ENCODE results near the gene PDE1C. TPM values are rescaled to one million over a fixed set of nuclear protein-coding genes. Genes with fewer than 3 reads are reported as not detected.

PDE1C gene
- total and polyA plus RNA-seq, 2 donors (not counting 1 experiment from before 2014, with no cell fraction given) = 16.6 to 27.6 TPM

DNA sequence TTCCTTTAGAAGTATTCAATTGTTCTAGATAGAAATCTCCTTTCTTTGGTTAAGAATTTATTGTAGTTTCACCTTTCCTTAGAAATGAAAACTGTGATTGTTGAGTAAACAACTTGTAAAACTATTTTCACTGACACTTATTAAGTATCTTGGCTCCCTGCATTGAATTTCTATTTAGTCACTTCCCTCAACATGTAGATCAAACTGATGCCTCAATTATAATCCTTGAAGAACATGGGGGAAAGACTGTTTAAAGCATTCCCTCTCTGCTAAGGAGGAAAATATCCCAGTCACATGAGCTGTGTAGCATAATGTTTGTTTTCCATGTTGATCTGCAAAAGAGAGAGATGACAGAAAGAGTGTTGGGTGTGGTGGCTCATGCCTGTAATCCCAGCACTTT is 99.7 kb downstream of the PDE1C start:
- H3K4me1 ChIP-seq (ENCODE audit: control insufficient read depth, extremely low read depth, insufficient read depth, low read length) = no peaks in the 10 kb centered on the region
- no peak for DNase-seq (ENCODE audit: low read depth in 2 of 2)
- H3K36me3 ChIP-seq (ENCODE audit: control insufficient read depth, insufficient read depth, low read length) = no peaks in the 10 kb centered on the region
- H3K9me3 ChIP-seq (ENCODE audit: control insufficient read depth, insufficient read depth, low read depth, low read length) = no peaks in the 10 kb centered on the region
- no peaks in the 10 kb centered on the region for H3K79me2 ChIP-seq (ENCODE audit: control insufficient read depth, insufficient read depth, low read length)
- TF ChIP-seq, protein P1, sequence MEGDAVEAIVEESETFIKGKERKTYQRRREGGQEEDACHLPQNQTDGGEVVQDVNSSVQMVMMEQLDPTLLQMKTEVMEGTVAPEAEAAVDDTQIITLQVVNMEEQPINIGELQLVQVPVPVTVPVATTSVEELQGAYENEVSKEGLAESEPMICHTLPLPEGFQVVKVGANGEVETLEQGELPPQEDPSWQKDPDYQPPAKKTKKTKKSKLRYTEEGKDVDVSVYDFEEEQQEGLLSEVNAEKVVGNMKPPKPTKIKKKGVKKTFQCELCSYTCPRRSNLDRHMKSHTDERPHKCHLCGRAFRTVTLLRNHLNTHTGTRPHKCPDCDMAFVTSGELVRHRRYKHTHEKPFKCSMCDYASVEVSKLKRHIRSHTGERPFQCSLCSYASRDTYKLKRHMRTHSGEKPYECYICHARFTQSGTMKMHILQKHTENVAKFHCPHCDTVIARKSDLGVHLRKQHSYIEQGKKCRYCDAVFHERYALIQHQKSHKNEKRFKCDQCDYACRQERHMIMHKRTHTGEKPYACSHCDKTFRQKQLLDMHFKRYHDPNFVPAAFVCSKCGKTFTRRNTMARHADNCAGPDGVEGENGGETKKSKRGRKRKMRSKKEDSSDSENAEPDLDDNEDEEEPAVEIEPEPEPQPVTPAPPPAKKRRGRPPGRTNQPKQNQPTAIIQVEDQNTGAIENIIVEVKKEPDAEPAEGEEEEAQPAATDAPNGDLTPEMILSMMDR (conservative IDR thresholded peaks at IDR 0.05 in 1 of 2, IDR thresholded peaks at IDR 0.05 in 1 of 2; ENCODE audit: low read depth in 1 of 2, low read length in 2 of 2) = no peak
- no peak for TF ChIP-seq EZH2 (IDR thresholded peaks at IDR 0.05; ENCODE audit: low read length, missing control alignments)
- H3K27ac ChIP-seq (ENCODE audit: insufficient read depth, low read length) = no peak overlapping the region
- H2AFZ ChIP-seq (ENCODE audit: low read length) = no peak overlapping the region
- no peaks in the 10 kb centered on the region for H3K27me3 ChIP-seq (ENCODE audit: control insufficient read depth, insufficient read depth, low read length)
- no peak overlapping the region for H3K4me2 ChIP-seq (ENCODE audit: extremely low read depth, insufficient read depth, low read length)
- H3K4me3 ChIP-seq (replicated peaks in 1 of 4; ENCODE audit: control extremely low read depth in 1 of 4, insufficient read depth in 1 of 4, low read depth in 3 of 4, low read length in 4 of 4) = no peak overlapping the region
- H4K20me1 ChIP-seq (ENCODE audit: control insufficient read depth, extremely low read depth, insufficient read depth, low read length) = no peaks in the 10 kb centered on the region
- H3K9ac ChIP-seq (ENCODE audit: insufficient read depth, low read length) = no peak overlapping the region

DNA sequence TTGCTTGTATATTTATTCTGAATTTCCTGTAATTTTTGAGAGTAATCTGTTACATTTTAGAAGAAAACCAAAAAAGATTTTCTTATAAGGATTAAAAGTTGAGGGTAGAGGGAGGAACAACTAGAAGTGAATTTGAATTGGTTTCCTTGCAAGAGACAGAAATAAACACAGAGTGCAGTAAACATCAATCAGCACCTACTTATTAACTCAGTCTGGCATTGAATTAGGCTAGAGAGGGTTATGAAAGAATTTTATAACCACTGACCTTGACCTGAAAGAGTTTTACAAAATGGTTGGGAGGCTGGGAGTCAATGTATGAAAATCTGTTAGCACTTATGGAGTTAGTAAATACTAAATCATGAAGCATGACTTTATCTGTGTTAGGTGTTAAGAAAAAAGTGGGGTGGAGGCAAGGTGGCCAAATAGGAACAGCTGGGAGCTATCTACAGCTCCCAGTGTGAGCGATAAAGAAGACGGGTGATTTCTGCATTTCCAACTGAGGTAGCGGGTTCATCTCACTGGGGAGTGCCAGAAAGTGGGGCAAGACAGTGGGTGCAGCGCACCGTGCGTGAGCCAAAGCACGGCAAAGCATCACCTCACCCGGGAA is 106.5 kb downstream of the PDE1C start:
- H3K9me3 ChIP-seq (ENCODE audit: control insufficient read depth, insufficient read depth, low read depth, low read length) = no peaks in the 10 kb centered on the region
- TF ChIP-seq, protein P1 (conservative IDR thresholded peaks at IDR 0.05 in 1 of 2, IDR thresholded peaks at IDR 0.05 in 1 of 2; ENCODE audit: low read depth in 1 of 2, low read length in 2 of 2) = no peak
- TF ChIP-seq EZH2 (IDR thresholded peaks at IDR 0.05; ENCODE audit: low read length, missing control alignments) = no peak
- no peak overlapping the region for H3K4me2 ChIP-seq (ENCODE audit: extremely low read depth, insufficient read depth, low read length)

DNA sequence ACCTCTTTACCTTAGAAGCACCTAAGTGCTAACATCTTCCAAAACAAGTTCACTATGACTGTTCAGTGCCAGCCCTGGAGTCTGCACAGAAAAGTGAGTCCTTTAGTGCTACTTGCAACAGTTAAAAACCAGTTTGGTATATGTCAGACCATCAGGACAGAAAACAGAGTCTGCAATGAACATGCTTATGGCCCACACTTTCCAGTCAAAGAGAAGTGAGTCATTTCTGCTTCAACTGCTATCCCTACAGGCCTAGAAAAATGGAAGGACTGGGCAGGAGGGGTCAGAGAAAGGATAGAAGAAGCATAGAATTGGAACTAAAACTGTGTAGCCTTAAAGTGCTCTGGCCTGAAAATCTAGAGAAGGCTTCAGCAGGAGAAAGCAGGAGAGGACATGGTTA is 108.0 kb downstream of the PDE1C start:
- Histone ChIP-seq H2AFZ (ENCODE audit: low read length) (no peak overlapping the region), H3K9ac (ENCODE audit: insufficient read depth, low read length) (no peak overlapping the region), H3K4me2 (ENCODE audit: extremely low read depth, insufficient read depth, low read length) (no peak overlapping the region), H4K20me1 (ENCODE audit: control insufficient read depth, extremely low read depth, insufficient read depth, low read length) (no peaks in the 10 kb centered on the region), H3K4me1 (ENCODE audit: control insufficient read depth, extremely low read depth, insufficient read depth, low read length) (peaks cover under 1% of the 10 kb centered on the region), H3K36me3 (ENCODE audit: control insufficient read depth, insufficient read depth, low read length) (no peaks in the 10 kb centered on the region), H3K27me3 (ENCODE audit: control insufficient read depth, insufficient read depth, low read length) (no peaks in the 10 kb centered on the region), H3K79me2 (ENCODE audit: control insufficient read depth, insufficient read depth, low read length) (no peaks in the 10 kb centered on the region), H3K9me3 (ENCODE audit: control insufficient read depth, insufficient read depth, low read depth, low read length) (no peaks in the 10 kb centered on the region), H3K27ac (ENCODE audit: insufficient read depth, low read length) (no peak overlapping the region), H3K4me3 (replicated peaks in 1 of 4; ENCODE audit: control extremely low read depth in 1 of 4, insufficient read depth in 1 of 4, low read depth in 3 of 4, low read length in 4 of 4) (no peak overlapping the region)
- TF ChIP-seq EZH2 (IDR thresholded peaks at IDR 0.05; ENCODE audit: low read length, missing control alignments) = no peak
- TF ChIP-seq, protein P1 (conservative IDR thresholded peaks at IDR 0.05 in 1 of 2, IDR thresholded peaks at IDR 0.05 in 1 of 2; ENCODE audit: low read depth in 1 of 2, low read length in 2 of 2) = no peak
- peak in 1 of 2 donors; percentile 52 for DNase-seq (ENCODE audit: low read depth in 2 of 2)

More for the DNA sequence above, 106.5 kb downstream of the PDE1C start:
- H4K20me1 ChIP-seq (ENCODE audit: control insufficient read depth, extremely low read depth, insufficient read depth, low read length) = no peaks in the 10 kb centered on the region
- no peak overlapping the region for H3K9ac ChIP-seq (ENCODE audit: insufficient read depth, low read length)
- no peak overlapping the region for H2AFZ ChIP-seq (ENCODE audit: low read length)
- H3K36me3 ChIP-seq (ENCODE audit: control insufficient read depth, insufficient read depth, low read length) = no peaks in the 10 kb centered on the region
- H3K27me3 ChIP-seq (ENCODE audit: control insufficient read depth, insufficient read depth, low read length) = no peaks in the 10 kb centered on the region
- H3K27ac ChIP-seq (ENCODE audit: insufficient read depth, low read length) = no peak overlapping the region
- no peak overlapping the region for H3K4me3 ChIP-seq (replicated peaks in 1 of 4; ENCODE audit: control extremely low read depth in 1 of 4, insufficient read depth in 1 of 4, low read depth in 3 of 4, low read length in 4 of 4)
- no peaks in the 10 kb centered on the region for H3K79me2 ChIP-seq (ENCODE audit: control insufficient read depth, insufficient read depth, low read length)
- peak in 1 of 2 donors; percentile 24 for DNase-seq (ENCODE audit: low read depth in 2 of 2)
- no peaks in the 10 kb centered on the region for H3K4me1 ChIP-seq (ENCODE audit: control insufficient read depth, extremely low read depth, insufficient read depth, low read length)
